CD14-positive monocyte (primary cell): ENCODE results near the gene PTPRN2. TPM values are rescaled to one million over a fixed set of nuclear protein-coding genes. Genes with fewer than 3 reads are reported as not detected.
A peak's percentile ranks its signal among the peaks of the same experiment; 100 is the strongest.

Source experiments
- DNase-seq, 3 donors: peaks; one replicate each; pipeline ENCODE4 v3.0.0-alpha.2; 2011 to 2022
- H2AFZ ChIP-seq: 2 replicates; pipeline ENCODE4 v1.6.0; 2012; ENCODE audit warnings: mild to moderate bottlenecking, low read depth, low read length, inconsistent platforms; ENCODE audit not compliant: insufficient read depth, poor library complexity, severe bottlenecking
- H3K27ac ChIP-seq, 2 donors: 1 replicate in 1 of 2; 2 replicates in 1 of 2; pipeline ENCODE4 v1.5.1; 2012 to 2013; ENCODE audit warnings: low read length in 2 of 2, control low read depth in 1 of 2, inconsistent platforms in 1 of 2, low read depth in 1 of 2, mild to moderate bottlenecking in 1 of 2
- H3K27me3 ChIP-seq, 2 donors: one replicate each; pipeline versions ENCODE4 v1.6.0 to v1.6.1; 2011 to 2013; ENCODE audit warnings: low read length in 2 of 2; ENCODE audit not compliant: control insufficient read depth in 2 of 2, insufficient read depth in 2 of 2
- H3K36me3 ChIP-seq, 2 donors: replicated peaks in 1 of 2; 1 replicate in 1 of 2; 2 replicates in 1 of 2; pipeline versions ENCODE4 v1.5.1 to v1.6.1; 2012 to 2013; ENCODE audit warnings: low read length in 2 of 2, control low read depth in 1 of 2, inconsistent platforms in 1 of 2, mild to moderate bottlenecking in 1 of 2; ENCODE audit not compliant: insufficient read depth in 2 of 2, control insufficient read depth in 1 of 2
- H3K4me1 ChIP-seq, 2 donors: 1 replicate in 1 of 2; 2 replicates in 1 of 2; pipeline versions ENCODE4 v1.5.1 to v1.6.1; 2012 to 2013; ENCODE audit warnings: low read length in 2 of 2, control low read depth in 1 of 2, inconsistent platforms in 1 of 2, mild to moderate bottlenecking in 1 of 2, moderate library complexity in 1 of 2; ENCODE audit not compliant: insufficient read depth in 2 of 2, control insufficient read depth in 1 of 2
- H3K4me2 ChIP-seq: replicated peaks from 2 replicates; pipeline ENCODE3; 2012; ENCODE audit warnings: low read length, moderate library complexity, mild to moderate bottlenecking; ENCODE audit not compliant: poor library complexity, severe bottlenecking; ENCODE audit errors: extremely low read depth
- H3K4me3 ChIP-seq, 3 experiments: fragments of 200-600 bp in 1 of 3; sonication (generic) in 1 of 3; replicated peaks in 1 of 3; 1 replicate in 2 of 3; 2 replicates in 1 of 3; pipeline ENCODE4 v1.5.1; 2011 to 2013; ENCODE audit warnings: low read length in 3 of 3, mild to moderate bottlenecking in 3 of 3, control low read depth in 2 of 3, low read depth in 2 of 3, inconsistent platforms in 1 of 3, moderate library complexity in 1 of 3
- H3K79me2 ChIP-seq: 2 replicates; pipeline ENCODE4 v1.6.0; 2012; ENCODE audit warnings: mild to moderate bottlenecking, control low read depth, inconsistent platforms, low read length, moderate library complexity; ENCODE audit not compliant: insufficient read depth
- H3K9ac ChIP-seq: 2 replicates; pipeline ENCODE4 v1.6.0; 2017; ENCODE audit warnings: low read length, mild to moderate bottlenecking; ENCODE audit not compliant: insufficient read depth, poor library complexity, severe bottlenecking
- H3K9me3 ChIP-seq, 2 donors: replicated peaks in 1 of 2; 1 replicate in 1 of 2; 2 replicates in 1 of 2; pipeline versions ENCODE4 v1.5.1 to v1.6.1; 2012 to 2013; ENCODE audit warnings: low read length in 2 of 2, control low read depth in 1 of 2; ENCODE audit not compliant: control insufficient read depth in 1 of 2, insufficient read depth in 1 of 2
- H4K20me1 ChIP-seq: 2 replicates; pipeline ENCODE4 v1.6.0; 2012; ENCODE audit warnings: mild to moderate bottlenecking, low read length, control low read depth, moderate library complexity; ENCODE audit not compliant: insufficient read depth
- H3K27ac Mint-ChIP-seq, 7 donors: one replicate each; pipeline ENCODE4 v1.8.0; 2020; ENCODE audit warnings: mild to moderate bottlenecking in 7 of 7, mixed read lengths in 7 of 7, moderate library complexity in 6 of 7, inconsistent platforms in 2 of 7
- H3K27me3 Mint-ChIP-seq, 3 donors: one replicate each; pipeline ENCODE4 v1.8.0; 2021 to 2022; ENCODE audit warnings: low read depth in 3 of 3, mild to moderate bottlenecking in 3 of 3, mixed read lengths in 3 of 3, moderate library complexity in 3 of 3, inconsistent platforms in 1 of 3
- H3K36me3 Mint-ChIP-seq, 2 donors: one replicate each; pipeline ENCODE4 v1.8.0; 2020; ENCODE audit warnings: mixed read lengths in 2 of 2, inconsistent platforms in 1 of 2, mild to moderate bottlenecking in 1 of 2
- H3K4me1 Mint-ChIP-seq: one replicate; pipeline ENCODE4 v1.8.0; 2020; ENCODE audit warnings: mild to moderate bottlenecking, mixed read lengths
- H3K4me3 Mint-ChIP-seq, 2 donors: one replicate each; pipeline ENCODE4 v1.8.0; 2020; ENCODE audit warnings: mild to moderate bottlenecking in 2 of 2, mixed read lengths in 2 of 2, moderate library complexity in 1 of 2
- H3K9me3 Mint-ChIP-seq, 7 donors: one replicate each; pipeline ENCODE4 v1.8.0; 2020 to 2022; ENCODE audit warnings: mixed read lengths in 7 of 7, mild to moderate bottlenecking in 6 of 7, moderate library complexity in 6 of 7, inconsistent platforms in 2 of 7
- CTCF ChIP-seq: fragments of 200-600 bp; IDR thresholded peaks from one replicate; pipeline ENCODE4 v1.8.0; 2022; ENCODE audit warnings: antibody characterized with exemption, mild to moderate bottlenecking
- WGBS: methylation state at CpG from one replicate; pipeline ENCODE4 v1.1.5; 2013; ENCODE audit warnings: missing lambda C conversion rate; ENCODE audit not compliant: insufficient coverage; 5-methylcytosine and 5-hydroxymethylcytosine counted together
- intact Hi-C, 2 donors: fragments of 100-400 bp; cut with micrococcal nuclease; formaldehyde crosslinking; loops; one replicate each; pipeline versions ENCODE4 v1.15.0 to v1.15.1; 2023
- polyA plus RNA-seq, 3 donors: library from polyadenylated mRNA; depleted of rRNA in 1 of 3; unstranded in 2 of 3; stranded (reverse) in 1 of 3; fragments of 300-500 nt in 2 of 3; fragments of >200 nt in 1 of 3; fragmentation: Illumina TruSeq in 2 of 3; gene quantifications; 1 replicate in 2 of 3; 2 replicates in 1 of 3; pipeline ENCODE4 v1.2.3, GENCODE V29; 2012 to 2021

The PTPRN2 gene
- polyA plus RNA-seq, 3 donors: 0.25 to 1.4 (median 0.97) TPM

- Histone ChIP-seq H3K79me2 (no peaks in the 10 kb centered on the region), H3K9me3 (no peaks in the 10 kb centered on the region), H2AFZ (no peak overlapping the region), H3K4me1 (no peaks in the 10 kb centered on the region), H3K4me3 (no peak overlapping the region), H3K9ac (no peak overlapping the region), H3K27me3 (no peaks in the 10 kb centered on the region), H4K20me1 (no peaks in the 10 kb centered on the region), H3K27ac (no peak overlapping the region), H3K4me2 (no peak overlapping the region), H3K36me3 (no peaks in the 10 kb centered on the region)
- DNase-seq: no peak
- Mint-ChIP-seq H3K9me3 (peaks cover 0 to 2% (median 0%) of the 10 kb centered on the region in 7 donors), H3K4me3 (no peak overlapping the region), H3K27ac (peak overlapping the region in 1 of 7 donors; percentile 11), H3K27me3 (peaks cover 6 to 11% (median 10%) of the 10 kb centered on the region in 3 donors), H3K4me1 (no peaks in the 10 kb centered on the region), H3K36me3 (no peaks in the 10 kb centered on the region)
- WGBS: 35% methylated on average over 4 of the region's 7 CpGs
- TF ChIP-seq CTCF: no peak
- intact Hi-C loops: no loop called here
Measured at GRCh38 chr7:157597562-157597961, 990.1 kb downstream of the PTPRN2 start.

GRCh38 chr7:157596881-157597280 is 990.7 kb downstream of the PTPRN2 start:
- Histone ChIP-seq H3K9me3 (no peaks in the 10 kb centered on the region), H3K4me1 (no peaks in the 10 kb centered on the region), H4K20me1 (no peaks in the 10 kb centered on the region), H2AFZ (no peak overlapping the region), H3K79me2 (no peaks in the 10 kb centered on the region), H3K4me2 (no peak overlapping the region), H3K4me3 (no peak overlapping the region), H3K27me3 (no peaks in the 10 kb centered on the region), H3K36me3 (no peaks in the 10 kb centered on the region), H3K9ac (no peak overlapping the region), H3K27ac (no peak overlapping the region)
- intact Hi-C loops: no loop called here
- WGBS: 82% methylated on average over 7 of the region's 15 CpGs
- Mint-ChIP-seq H3K9me3 (peaks cover 0 to 6% (median 0%) of the 10 kb centered on the region in 7 donors), H3K4me3 (no peak overlapping the region), H3K27me3 (peaks cover 7 to 14% (median 10%) of the 10 kb centered on the region in 3 donors), H3K27ac (no peak overlapping the region), H3K4me1 (no peaks in the 10 kb centered on the region), H3K36me3 (no peaks in the 10 kb centered on the region)
- DNase-seq: no peak
- TF ChIP-seq CTCF: no peak
